ENCODE measurements around the gene ABCA3.

Gene ABCA3

GRCh38 chr16:2362218-2362617, 21.7 kb upstream of the ABCA3 start:
- H3K4me3 ChIP-seq (ENCODE audit: low read depth, low read length, poor library complexity, severe bottlenecking), result no peak overlapping the region
- no peak overlapping the region for H3K27ac ChIP-seq (ENCODE audit: low read depth, low read length, poor library complexity, severe bottlenecking)
- H3K9ac ChIP-seq (ENCODE audit: low read length), result no peak overlapping the region
- H3K27me3 ChIP-seq (ENCODE audit: insufficient read depth, low read length), result peaks cover 9% of the 10 kb centered on the region; the same call in 1 of the 2 replicates
- no peak overlapping the region for H3K4me2 ChIP-seq (ENCODE audit: low read length)
- H4K20me1 ChIP-seq (ENCODE audit: insufficient read depth, low read length), result no peaks in the 10 kb centered on the region
- H3K4me1 ChIP-seq (ENCODE audit: insufficient read depth, low read length, severe bottlenecking), result no peaks in the 10 kb centered on the region
- TF ChIP-seq, protein P1, sequence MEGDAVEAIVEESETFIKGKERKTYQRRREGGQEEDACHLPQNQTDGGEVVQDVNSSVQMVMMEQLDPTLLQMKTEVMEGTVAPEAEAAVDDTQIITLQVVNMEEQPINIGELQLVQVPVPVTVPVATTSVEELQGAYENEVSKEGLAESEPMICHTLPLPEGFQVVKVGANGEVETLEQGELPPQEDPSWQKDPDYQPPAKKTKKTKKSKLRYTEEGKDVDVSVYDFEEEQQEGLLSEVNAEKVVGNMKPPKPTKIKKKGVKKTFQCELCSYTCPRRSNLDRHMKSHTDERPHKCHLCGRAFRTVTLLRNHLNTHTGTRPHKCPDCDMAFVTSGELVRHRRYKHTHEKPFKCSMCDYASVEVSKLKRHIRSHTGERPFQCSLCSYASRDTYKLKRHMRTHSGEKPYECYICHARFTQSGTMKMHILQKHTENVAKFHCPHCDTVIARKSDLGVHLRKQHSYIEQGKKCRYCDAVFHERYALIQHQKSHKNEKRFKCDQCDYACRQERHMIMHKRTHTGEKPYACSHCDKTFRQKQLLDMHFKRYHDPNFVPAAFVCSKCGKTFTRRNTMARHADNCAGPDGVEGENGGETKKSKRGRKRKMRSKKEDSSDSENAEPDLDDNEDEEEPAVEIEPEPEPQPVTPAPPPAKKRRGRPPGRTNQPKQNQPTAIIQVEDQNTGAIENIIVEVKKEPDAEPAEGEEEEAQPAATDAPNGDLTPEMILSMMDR (IDR thresholded peaks at IDR 0.05; ENCODE audit: low read length), result no peak
- no peak for TF ChIP-seq EZH2 (IDR thresholded peaks at IDR 0.05; ENCODE audit: borderline replicate concordance, low read length)
- no peaks in the 10 kb centered on the region for H3K79me2 ChIP-seq (ENCODE audit: insufficient read depth, low read length)
- 0 out of 2 replicates have a peak, but pooled peaks cover 7% of the 10 kb centered on the region for H3K9me3 ChIP-seq (ENCODE audit: low read length)
- no peaks in the 10 kb centered on the region; the same call in 1 of the 2 replicates for H3K36me3 ChIP-seq (ENCODE audit: insufficient read depth, low read length)
- no peak overlapping the region for H2AFZ ChIP-seq (ENCODE audit: low read length)
- H3K9me2 ChIP-seq (ENCODE audit: low read depth, low read length), result no peaks in the 10 kb centered on the region
- no peaks in the 10 kb centered on the region for H3F3A ChIP-seq (ENCODE audit: insufficient read depth, low read length)

- Histone ChIP-seq H3K27me3 (ENCODE audit: insufficient read depth, low read length) (peaks cover 7% of the 10 kb centered on the region; the same call in 1 of the 2 replicates), H3K4me2 (ENCODE audit: low read length) (no peak overlapping the region), H3K4me1 (ENCODE audit: insufficient read depth, low read length, severe bottlenecking) (no peaks in the 10 kb centered on the region), H4K20me1 (ENCODE audit: insufficient read depth, low read length) (no peaks in the 10 kb centered on the region), H3K27ac (ENCODE audit: low read depth, low read length, poor library complexity, severe bottlenecking) (no peak overlapping the region), H3K9ac (ENCODE audit: low read length) (no peak overlapping the region), H3K9me3 (ENCODE audit: low read length) (peaks cover 13% of the 10 kb centered on the region; the same call in 1 of the 2 replicates), H3F3A (ENCODE audit: insufficient read depth, low read length) (no peaks in the 10 kb centered on the region), H3K9me2 (ENCODE audit: low read depth, low read length) (no peaks in the 10 kb centered on the region), H2AFZ (ENCODE audit: low read length) (no peak overlapping the region), H3K36me3 (ENCODE audit: insufficient read depth, low read length) (no peaks in the 10 kb centered on the region; the same call in 1 of the 2 replicates), H3K79me2 (ENCODE audit: insufficient read depth, low read length) (no peaks in the 10 kb centered on the region), H3K4me3 (ENCODE audit: low read depth, low read length, poor library complexity, severe bottlenecking) (no peak overlapping the region)
- TF ChIP-seq, protein P1 (IDR thresholded peaks at IDR 0.05; ENCODE audit: low read length), result no peak
- no peak for TF ChIP-seq EZH2 (IDR thresholded peaks at IDR 0.05; ENCODE audit: borderline replicate concordance, low read length)
These were observed 20.6 kb upstream of the ABCA3 start for GRCh38 chr16:2361129-2361528.

GRCh38 chr16:2359919-2360318, 19.4 kb upstream of the ABCA3 start:
- no peak for TF ChIP-seq EZH2 (IDR thresholded peaks at IDR 0.05; ENCODE audit: borderline replicate concordance, low read length)
- TF ChIP-seq, protein P1 (IDR thresholded peaks at IDR 0.05; ENCODE audit: low read length), result no peak
- Histone ChIP-seq H3K27ac (ENCODE audit: low read depth, low read length, poor library complexity, severe bottlenecking) (no peak overlapping the region), H3K27me3 (ENCODE audit: insufficient read depth, low read length) (peaks cover 7% of the 10 kb centered on the region; the same call in 1 of the 2 replicates), H3K4me3 (ENCODE audit: low read depth, low read length, poor library complexity, severe bottlenecking) (no peak overlapping the region), H3F3A (ENCODE audit: insufficient read depth, low read length) (no peaks in the 10 kb centered on the region), H3K36me3 (ENCODE audit: insufficient read depth, low read length) (no peaks in the 10 kb centered on the region; the same call in 1 of the 2 replicates), H3K9me2 (ENCODE audit: low read depth, low read length) (no peaks in the 10 kb centered on the region), H3K4me1 (ENCODE audit: insufficient read depth, low read length, severe bottlenecking) (no peaks in the 10 kb centered on the region), H3K79me2 (ENCODE audit: insufficient read depth, low read length) (no peaks in the 10 kb centered on the region), H2AFZ (ENCODE audit: low read length) (no peak overlapping the region), H3K9ac (ENCODE audit: low read length) (no peak overlapping the region), H4K20me1 (ENCODE audit: insufficient read depth, low read length) (no peaks in the 10 kb centered on the region), H3K9me3 (ENCODE audit: low read length) (peaks cover 15% of the 10 kb centered on the region; the same call in 1 of the 2 replicates), H3K4me2 (ENCODE audit: low read length) (no peak overlapping the region)

Data from OCI-LY1 (cell line).